Occipital lobe (tissue), 3 donors: ENCODE data around the gene ADAMTSL4. TPM values are rescaled to one million over a fixed set of nuclear protein-coding genes. Genes with fewer than 3 reads are reported as not detected.
"Not testable (repeated sequence)": the region's sequence is repeated elsewhere in the genome, so short reads cannot be mapped to it uniquely, and the experiment has no call there.

ENCODE experiments used
- DNase-seq: peaks from one replicate; lab custom pipeline; 2025; lab: John Stamatoyannopoulos, UW
- small RNA-seq: library from RNA; depleted of rRNA; stranded (forward); fragments of <200 nt; gene quantifications from one replicate; pipeline ENCODE3, GENCODE V24; 2014
- total RNA-seq: library from RNA; depleted of rRNA; stranded (reverse); fragments of >200 nt; gene quantifications from one replicate; pipeline ENCODE4 v1.2.3, GENCODE V29; 2014

The ADAMTSL4 gene
- total RNA-seq, 1 donor from 2014 or later: 0.31 TPM

GRCh38 chr1:150582371-150582770 is 33.2 kb downstream of the ADAMTSL4 start:
- DNase-seq: no peak

DNA sequence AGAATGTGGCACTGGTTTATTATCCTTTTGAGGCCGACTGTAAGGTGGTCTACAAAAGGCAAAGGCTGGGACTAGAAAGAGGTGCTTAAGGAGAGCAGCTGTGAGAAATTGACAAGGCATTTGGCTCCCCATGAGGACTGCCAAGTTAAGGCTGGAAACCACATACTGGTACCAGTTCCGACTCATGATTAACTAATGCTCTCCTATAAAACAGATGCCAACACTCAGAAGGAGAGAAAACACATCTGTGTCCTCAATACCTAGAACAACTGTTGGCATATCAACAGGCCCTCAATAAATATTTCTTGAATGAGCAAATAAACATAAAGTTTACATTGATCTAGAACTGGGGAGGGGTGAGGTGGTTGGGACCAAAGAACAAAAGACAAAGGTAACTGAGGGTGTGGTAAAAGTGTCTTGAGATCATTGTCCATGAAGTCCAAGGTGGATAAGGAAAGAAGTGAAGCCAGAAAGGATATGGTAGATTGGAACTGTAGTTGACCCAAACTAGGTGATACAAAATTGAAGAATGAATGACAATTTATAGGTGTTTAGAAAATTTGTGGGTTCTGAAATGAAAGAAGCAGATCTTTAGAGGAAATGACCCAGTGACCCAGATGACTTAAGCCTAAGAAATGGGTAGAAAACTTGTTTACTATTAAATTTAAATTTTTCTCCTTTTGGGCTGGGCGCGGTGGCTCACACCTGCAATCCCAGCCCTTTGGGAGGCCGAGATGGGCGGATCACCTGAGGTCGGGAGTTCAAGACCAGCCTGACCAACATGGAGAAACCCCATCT is 47.1 kb downstream of the ADAMTSL4 start:
- DNase-seq: no peak

DNA sequence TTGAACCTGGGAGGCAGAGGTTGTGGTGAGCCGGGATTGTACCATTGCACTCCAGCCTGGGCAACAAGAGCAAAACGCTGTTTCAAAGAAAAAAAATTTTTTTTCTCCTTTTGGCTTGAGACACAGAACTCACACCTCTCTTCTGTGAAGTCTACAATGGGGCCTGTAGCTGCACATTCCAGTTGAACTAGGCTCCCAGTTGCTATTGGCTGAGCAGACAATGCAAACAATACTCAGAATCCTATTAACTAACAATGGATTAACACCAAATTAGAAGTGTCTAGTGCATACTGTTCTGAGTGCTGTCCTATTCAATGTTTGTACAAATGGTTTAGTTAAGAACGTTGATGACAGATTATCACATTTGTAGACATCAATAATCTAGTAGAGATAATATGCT is 47.8 kb downstream of the ADAMTSL4 start:
- DNase-seq: no peak

GRCh38 chr1:150598346-150598745 is 49.1 kb downstream of the ADAMTSL4 start:
- DNase-seq: not testable (repeated sequence)

DNA sequence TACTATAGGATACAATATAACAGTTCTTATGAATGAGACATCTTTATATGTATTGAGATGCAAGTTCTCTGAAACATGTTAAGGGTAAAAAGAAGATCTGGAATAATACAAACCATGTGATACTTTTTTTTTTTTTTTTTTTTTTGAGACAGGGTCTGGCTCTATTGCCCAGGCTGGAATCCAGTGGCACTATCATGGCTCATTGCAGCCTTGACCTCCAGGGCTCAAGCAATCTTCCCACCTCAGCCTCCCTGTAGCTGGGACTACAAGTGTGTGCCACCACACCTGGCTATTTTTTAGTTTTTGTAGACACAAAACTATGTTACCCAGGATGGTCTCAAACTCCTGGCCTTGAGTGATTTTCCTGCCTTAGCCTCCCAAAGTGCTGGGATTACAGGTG is 52.3 kb downstream of the ADAMTSL4 start:
- DNase-seq: no peak

- DNase-seq: not testable (repeated sequence)
Measured at GRCh38 chr1:150602372-150602771, 53.2 kb downstream of the ADAMTSL4 start.

- no peak for DNase-seq
Measured at GRCh38 chr1:150603711-150604110, 54.5 kb downstream of the ADAMTSL4 start.

GRCh38 chr1:150604226-150604588 is 55.0 kb downstream of the ADAMTSL4 start:
- no peak for DNase-seq

GRCh38 chr1:150605451-150605731 is 56.2 kb downstream of the ADAMTSL4 start:
- DNase-seq: not testable (repeated sequence)

DNA sequence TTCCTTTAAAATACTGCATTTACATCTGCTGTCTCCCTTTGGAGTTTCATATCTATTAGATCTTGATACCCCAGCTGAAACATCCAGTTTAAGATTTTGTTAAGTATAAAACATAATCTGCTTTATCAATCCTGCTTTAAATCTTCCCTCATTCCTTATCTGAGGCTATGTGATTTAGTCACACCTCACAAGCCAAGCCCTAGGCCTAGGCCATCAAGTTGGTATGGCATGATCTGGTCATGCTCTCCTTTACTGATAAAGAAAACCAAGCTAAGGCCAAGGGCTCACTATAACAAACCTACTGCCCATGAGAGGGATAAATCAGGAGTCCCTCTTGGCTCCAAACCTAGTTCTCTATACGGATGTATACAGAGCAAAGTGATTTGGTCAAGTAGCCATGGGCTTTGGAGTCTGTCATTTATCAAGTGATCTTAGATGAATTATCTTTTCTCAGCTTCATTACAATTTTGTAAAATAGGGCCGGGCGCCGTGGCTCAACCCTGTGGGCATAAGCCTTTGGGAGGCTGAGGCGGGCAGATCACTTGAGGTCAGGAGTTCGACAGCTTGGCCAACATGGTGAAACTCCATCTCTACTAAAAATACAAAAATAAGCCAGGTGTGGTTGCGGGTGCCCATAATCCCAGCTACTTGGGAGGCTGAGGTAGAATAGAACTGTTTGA is 57.4 kb downstream of the ADAMTSL4 start:
- no peak for DNase-seq

DNA sequence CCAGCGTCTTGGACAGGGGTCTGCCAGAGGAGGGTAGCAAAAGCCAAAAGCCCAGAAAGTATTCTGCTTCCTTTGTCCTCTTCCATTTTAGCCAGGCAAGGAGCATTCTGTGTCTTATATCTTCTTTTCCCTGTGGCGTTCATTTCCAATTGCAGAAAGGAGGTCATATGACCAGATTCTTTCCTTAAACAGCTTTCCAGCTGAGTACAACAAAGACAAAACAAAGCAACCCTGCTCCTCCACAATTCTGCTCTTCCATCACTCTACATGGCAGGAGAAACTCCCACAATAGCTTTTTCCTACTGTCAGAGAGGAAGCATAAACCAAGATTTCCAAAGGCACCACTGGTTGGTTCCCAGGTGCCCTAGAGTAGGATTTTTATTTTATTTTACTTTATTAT is 60.5 kb downstream of the ADAMTSL4 start:
- DNase-seq: no peak

Small RNA genes within 50 kb of the gene (small RNA-seq; reads per million reads assigned to genes)
- gene MIR4257 (not detected), gene RF00015 (not detected), gene RF00561 (not detected), gene RN7SL473P (not detected), gene RN7SL600P (not detected)

Other genes starting within 250 kb of the ADAMTSL4 start
- gene PRPF3, start 227.9 kb upstream of the ADAMTSL4 start, total RNA-seq: 43.0 TPM
- gene RPRD2, start 185.3 kb upstream of the ADAMTSL4 start, total RNA-seq: 17.2 TPM
- 17.6 TPM for gene TARS2, start 62.0 kb upstream of the ADAMTSL4 start, total RNA-seq
- 0.94 TPM for gene ECM1, start 41.3 kb upstream of the ADAMTSL4 start, total RNA-seq
- 1.1 TPM for gene FALEC, start 33.7 kb upstream of the ADAMTSL4 start, total RNA-seq
- gene MCL1, start 30.2 kb downstream of the ADAMTSL4 start, total RNA-seq: 146 TPM
- 105 TPM for gene ENSA, start 80.2 kb downstream of the ADAMTSL4 start, total RNA-seq
- gene GOLPH3L, start 147.7 kb downstream of the ADAMTSL4 start, total RNA-seq: 5.8 TPM
- gene HORMAD1, start 171.5 kb downstream of the ADAMTSL4 start, total RNA-seq: 0.78 TPM
- 11.9 TPM for gene CTSS, start 216.4 kb downstream of the ADAMTSL4 start, total RNA-seq